ENCODE results near the gene SMO. TPM values are rescaled to one million over a fixed set of nuclear protein-coding genes. Genes with fewer than 3 reads are reported as not detected.

SMO gene
- total RNA-seq, result under 1 TPM in 1 of 2 donors, not detected in 1; 0.08 TPM

GRCh38 chr7:129188372-129188891 lies at the start of gene SMO:
Gene SMO (plus strand): TSS chr7:129188633. CDS start chr7:129189152, 519 bp downstream.
- Mint-ChIP-seq H3K36me3 (ENCODE audit: low read depth) (no peaks in the 10 kb centered on the region), H3K4me1 (peaks cover 5% of the 10 kb centered on the region), H3K27ac (no peak within 1 kb of the TSS), H3K9me3 (no peaks in the 10 kb centered on the region), H3K27me3 (peaks cover 41% of the 10 kb centered on the region), H3K4me3 (peak within 1 kb of the TSS; percentile 66)
- ATAC-seq (replicated peaks), result peak; percentile 29

DNA sequence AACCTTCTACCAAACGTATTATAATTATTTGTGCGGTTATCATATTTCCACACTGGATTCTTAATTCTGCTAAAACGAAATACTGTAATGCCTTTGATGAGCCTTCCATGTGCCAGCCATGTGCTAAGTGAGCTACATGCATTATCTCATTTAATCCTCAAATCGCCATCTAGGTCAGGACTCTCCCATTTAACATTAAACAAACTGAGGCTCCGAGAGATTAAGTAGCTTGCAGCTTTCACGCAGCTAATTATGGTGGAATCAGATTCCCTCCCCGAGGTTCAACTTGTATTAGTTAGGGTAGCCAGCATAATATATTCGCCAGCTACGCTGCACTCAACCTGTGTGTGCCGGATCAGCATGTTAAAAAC lies 44.7 kb upstream of the SMO start:
- no peaks in the 10 kb centered on the region for H3K9me3 Mint-ChIP-seq
- peaks cover 31% of the 10 kb centered on the region for H3K27me3 Mint-ChIP-seq
- H3K27ac Mint-ChIP-seq, result no peak overlapping the region
- H3K4me1 Mint-ChIP-seq, result no peaks in the 10 kb centered on the region
- H3K4me3 Mint-ChIP-seq, result peak overlapping the region; percentile 83
- no peaks in the 10 kb centered on the region for H3K36me3 Mint-ChIP-seq (ENCODE audit: low read depth)
- no peak for ATAC-seq (replicated peaks)

GRCh38 chr7:129144095-129144833 lies 44.2 kb upstream of the SMO start, which contains the start of gene TSPAN33:
Gene TSPAN33 (plus strand): TSS chr7:129144707. CDS start chr7:129144981, 274 bp downstream.
- peaks cover 35% of the 10 kb centered on the region for H3K27me3 Mint-ChIP-seq
- ATAC-seq (replicated peaks), result peak; percentile 98
- no peaks in the 10 kb centered on the region for H3K4me1 Mint-ChIP-seq

GRCh38 chr7:129144834-129145668 lies 43.4 kb upstream of the SMO start:
- no peaks in the 10 kb centered on the region for H3K36me3 Mint-ChIP-seq (ENCODE audit: low read depth)
- ATAC-seq (replicated peaks), result no peak
- H3K27me3 Mint-ChIP-seq, result peaks cover 35% of the 10 kb centered on the region
- no peaks in the 10 kb centered on the region for H3K9me3 Mint-ChIP-seq
- no peak overlapping the region for H3K27ac Mint-ChIP-seq
- no peaks in the 10 kb centered on the region for H3K4me1 Mint-ChIP-seq
- peak overlapping the region; percentile 83 for H3K4me3 Mint-ChIP-seq

More at GRCh38 chr7:129144095-129144833, 44.2 kb upstream of the SMO start, which contains the start of gene TSPAN33:
- Mint-ChIP-seq H3K36me3 (ENCODE audit: low read depth) (no peaks in the 10 kb centered on the region), H3K27ac (no peak within 1 kb of the TSS), H3K4me3 (peak within 1 kb of the TSS; percentile 83), H3K9me3 (no peaks in the 10 kb centered on the region)

GRCh38 chr7:129146237-129146979 lies 42.0 kb upstream of the SMO start:
- ATAC-seq (replicated peaks), result no peak
- no peaks in the 10 kb centered on the region for H3K36me3 Mint-ChIP-seq (ENCODE audit: low read depth)
- no peak overlapping the region for H3K27ac Mint-ChIP-seq

GRCh38 chr7:129147731-129148130 lies 40.7 kb upstream of the SMO start:
- ATAC-seq (replicated peaks), result no peak
- Mint-ChIP-seq H3K4me3 (no peak overlapping the region), H3K4me1 (no peaks in the 10 kb centered on the region), H3K27me3 (peaks cover 35% of the 10 kb centered on the region), H3K36me3 (ENCODE audit: low read depth) (no peaks in the 10 kb centered on the region), H3K9me3 (no peaks in the 10 kb centered on the region), H3K27ac (no peak overlapping the region)

More at GRCh38 chr7:129146237-129146979, 42.0 kb upstream of the SMO start:
- no peaks in the 10 kb centered on the region for H3K9me3 Mint-ChIP-seq
- H3K4me3 Mint-ChIP-seq, result peak overlapping the region; percentile 83
- no peaks in the 10 kb centered on the region for H3K4me1 Mint-ChIP-seq
- peaks cover 35% of the 10 kb centered on the region for H3K27me3 Mint-ChIP-seq

DNA sequence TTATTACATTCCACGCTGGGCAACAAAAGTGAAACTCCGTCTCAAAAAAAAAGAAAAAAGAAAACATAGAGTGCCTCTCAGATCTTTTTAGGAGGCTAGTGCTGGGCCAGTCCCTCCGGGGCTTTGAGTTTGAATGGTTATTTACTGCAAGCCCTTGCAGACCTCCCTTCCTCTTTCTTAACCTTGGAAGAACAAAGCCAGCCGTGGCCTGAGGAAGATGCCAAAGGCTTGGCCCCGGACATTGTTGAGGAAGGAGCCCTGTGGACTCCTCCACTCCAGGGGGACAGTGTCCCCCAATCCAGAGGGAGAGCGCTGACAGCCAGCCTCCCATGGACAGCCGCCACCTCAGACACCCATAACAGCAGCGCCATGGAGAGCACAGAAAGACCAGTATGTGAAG lies 38.9 kb upstream of the SMO start:
- no peaks in the 10 kb centered on the region for H3K9me3 Mint-ChIP-seq
- H3K27ac Mint-ChIP-seq, result no peak overlapping the region
- peaks cover 24% of the 10 kb centered on the region for H3K27me3 Mint-ChIP-seq
- no peaks in the 10 kb centered on the region for H3K4me1 Mint-ChIP-seq
- no peak for ATAC-seq (replicated peaks)
- no peak overlapping the region for H3K4me3 Mint-ChIP-seq
- H3K36me3 Mint-ChIP-seq (ENCODE audit: low read depth), result no peaks in the 10 kb centered on the region

GRCh38 chr7:129150199-129150996 lies 38.0 kb upstream of the SMO start:
- H3K9me3 Mint-ChIP-seq, result no peaks in the 10 kb centered on the region
- H3K4me3 Mint-ChIP-seq, result no peak overlapping the region
- H3K27me3 Mint-ChIP-seq, result peaks cover 24% of the 10 kb centered on the region
- H3K36me3 Mint-ChIP-seq (ENCODE audit: low read depth), result no peaks in the 10 kb centered on the region
- ATAC-seq (replicated peaks), result no peak
- H3K4me1 Mint-ChIP-seq, result no peaks in the 10 kb centered on the region
- no peak overlapping the region for H3K27ac Mint-ChIP-seq

DNA sequence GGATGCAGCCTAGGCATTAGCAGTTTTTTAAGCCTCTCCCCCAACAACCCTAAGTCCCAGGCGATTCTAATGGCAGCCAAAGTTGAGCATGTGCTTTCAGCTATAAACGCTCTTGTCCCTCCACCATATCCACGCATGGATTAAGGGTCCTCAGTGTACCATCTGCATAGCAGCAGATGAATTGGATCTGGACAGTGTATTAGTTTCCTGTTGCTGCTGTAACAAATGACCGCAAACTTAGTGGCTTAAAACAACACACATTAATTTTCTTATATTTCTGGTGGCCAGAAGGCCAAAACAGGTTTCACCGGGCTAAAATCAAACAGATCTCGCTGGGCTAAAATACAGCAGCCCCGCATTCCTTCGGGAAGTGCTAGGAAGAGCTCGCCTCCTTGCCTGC lies 30.8 kb upstream of the SMO start:
- Mint-ChIP-seq H3K36me3 (ENCODE audit: low read depth) (no peaks in the 10 kb centered on the region), H3K4me1 (no peaks in the 10 kb centered on the region), H3K4me3 (no peak overlapping the region), H3K9me3 (no peaks in the 10 kb centered on the region), H3K27ac (no peak overlapping the region), H3K27me3 (peaks cover 4% of the 10 kb centered on the region)
- ATAC-seq (replicated peaks), result no peak

DNA sequence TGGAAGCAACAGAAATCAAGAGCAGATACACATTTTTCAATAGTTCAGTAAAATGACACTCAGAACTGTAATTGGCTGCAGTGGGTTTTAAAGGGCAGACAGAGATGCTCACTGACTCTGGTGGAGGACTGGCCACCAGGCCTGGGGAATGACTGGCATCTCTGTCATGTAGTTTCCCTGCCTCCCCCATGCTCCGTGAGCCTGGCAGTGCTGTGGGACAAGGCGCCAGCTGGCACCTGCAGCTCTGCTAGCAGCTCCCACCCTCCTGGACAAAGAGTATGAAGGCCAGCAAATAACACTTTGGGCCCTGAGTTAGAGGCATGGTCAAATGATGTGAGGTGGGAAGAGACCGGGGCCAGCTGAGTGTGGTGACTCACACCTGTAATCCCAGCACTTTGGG lies 28.9 kb upstream of the SMO start:
- H3K27me3 Mint-ChIP-seq, result no peaks in the 10 kb centered on the region
- no peak overlapping the region for H3K4me3 Mint-ChIP-seq
- no peaks in the 10 kb centered on the region for H3K36me3 Mint-ChIP-seq (ENCODE audit: low read depth)
- no peaks in the 10 kb centered on the region for H3K9me3 Mint-ChIP-seq
- ATAC-seq (replicated peaks), result no peak
- H3K27ac Mint-ChIP-seq, result no peak overlapping the region
- H3K4me1 Mint-ChIP-seq, result no peaks in the 10 kb centered on the region

DNA sequence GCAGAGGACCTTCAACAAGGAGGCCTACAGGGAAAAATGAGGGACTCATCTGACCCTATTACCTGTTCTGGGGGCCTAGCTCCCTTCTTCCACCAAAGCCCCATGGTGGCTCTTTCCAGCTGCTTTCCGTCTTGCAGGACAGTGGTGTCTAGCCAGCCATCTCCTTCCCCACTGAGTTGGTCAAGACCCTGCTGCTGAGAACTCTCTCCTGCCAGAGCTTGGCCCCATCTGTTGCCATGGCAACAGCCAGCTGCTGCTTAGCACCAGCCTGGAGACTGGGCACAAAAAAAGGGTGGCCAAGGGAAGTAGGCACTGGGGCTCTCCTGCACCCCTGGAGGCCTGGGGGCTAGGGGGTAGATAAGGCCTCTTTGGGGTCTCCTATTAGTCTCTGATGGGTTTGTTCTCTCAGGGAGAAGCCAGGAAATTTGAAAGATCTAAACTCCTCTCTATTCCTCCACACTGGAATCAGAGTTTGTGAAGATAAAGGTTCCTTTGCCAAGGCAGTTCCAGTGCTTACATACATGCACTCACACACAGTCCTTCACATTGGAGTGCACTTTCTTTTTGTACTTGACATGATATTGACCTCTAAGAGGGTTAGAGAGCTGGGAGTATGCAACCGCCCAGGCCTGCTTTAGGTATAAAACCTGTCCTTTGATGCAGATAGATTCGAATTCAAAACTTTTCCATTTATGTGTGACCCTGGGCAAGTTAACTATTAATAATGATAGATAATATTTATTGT lies 28.1 kb upstream of the SMO start:
- ATAC-seq (replicated peaks), result no peak
- peaks cover 5% of the 10 kb centered on the region for H3K27me3 Mint-ChIP-seq
- H3K36me3 Mint-ChIP-seq (ENCODE audit: low read depth), result no peaks in the 10 kb centered on the region
- H3K27ac Mint-ChIP-seq, result no peak overlapping the region
- H3K9me3 Mint-ChIP-seq, result no peaks in the 10 kb centered on the region
- H3K4me3 Mint-ChIP-seq, result no peak overlapping the region
- no peaks in the 10 kb centered on the region for H3K4me1 Mint-ChIP-seq

- H3K4me3 Mint-ChIP-seq, result no peak overlapping the region
- H3K27me3 Mint-ChIP-seq, result peaks cover 7% of the 10 kb centered on the region
- H3K9me3 Mint-ChIP-seq, result no peaks in the 10 kb centered on the region
- ATAC-seq (replicated peaks), result no peak
- no peaks in the 10 kb centered on the region for H3K36me3 Mint-ChIP-seq (ENCODE audit: low read depth)
- no peak overlapping the region for H3K27ac Mint-ChIP-seq
- no peaks in the 10 kb centered on the region for H3K4me1 Mint-ChIP-seq
These were observed 26.8 kb upstream of the SMO start for GRCh38 chr7:129161524-129162225.

- Mint-ChIP-seq H3K4me1 (no peaks in the 10 kb centered on the region), H3K4me3 (no peak overlapping the region), H3K27ac (no peak overlapping the region), H3K27me3 (peaks cover 17% of the 10 kb centered on the region), H3K36me3 (ENCODE audit: low read depth) (no peaks in the 10 kb centered on the region), H3K9me3 (no peaks in the 10 kb centered on the region)
- ATAC-seq (replicated peaks), result no peak
These were observed 25.7 kb upstream of the SMO start for GRCh38 chr7:129162732-129163131.

Data from activated T-helper 17 cell treated with anti-CD3 and anti-CD28 coated beads, Interleukin-2, amount 50 U/mL, for 72 hours (primary cell).